Hematopoietic multipotent progenitor cell treated with erythropoietin and hydrocortisone succinate and interleukin-3 and kit ligand, for 4 days (in vitro differentiated cells): ENCODE results near the gene BZW1.

Source experiments
- DNase-seq: peaks from one replicate; pipeline ENCODE4 v3.0.0-alpha.2; 2015

The BZW1 gene

GRCh38 chr2:200843993-200844948 lies 32.6 kb downstream of the BZW1 start:
- no peak for DNase-seq

- no peak for DNase-seq
Observed at GRCh38 chr2:200845194-200845593, 33.5 kb downstream of the BZW1 start.

- peak; percentile 38 for DNase-seq
Observed at GRCh38 chr2:200845669-200846325, 34.1 kb downstream of the BZW1 start.

- DNase-seq: no peak
Observed at GRCh38 chr2:200847269-200847668, 35.6 kb downstream of the BZW1 start.

GRCh38 chr2:200847939-200848338 lies 36.2 kb downstream of the BZW1 start:
- no peak for DNase-seq

GRCh38 chr2:200850512-200851256 lies 39.0 kb downstream of the BZW1 start:
- DNase-seq: no peak

GRCh38 chr2:200851398-200852248 lies 39.9 kb downstream of the BZW1 start:
- no peak for DNase-seq

GRCh38 chr2:200852605-200853004 lies 40.9 kb downstream of the BZW1 start:
- no peak for DNase-seq

GRCh38 chr2:200856806-200857205 lies 45.1 kb downstream of the BZW1 start:
- DNase-seq: no peak

- no peak for DNase-seq
Observed at GRCh38 chr2:200860092-200860795, 48.5 kb downstream of the BZW1 start.

- no peak for DNase-seq
Observed at GRCh38 chr2:200861617-200862155, 50.0 kb downstream of the BZW1 start.

GRCh38 chr2:200862532-200863000 lies 50.9 kb downstream of the BZW1 start:
- peak; percentile 75 for DNase-seq

GRCh38 chr2:200863782-200864175 lies 52.1 kb downstream of the BZW1 start:
- no peak for DNase-seq

GRCh38 chr2:200864176-200865034 lies 52.7 kb downstream of the BZW1 start, which contains the start of gene CLK1:
Gene CLK1, minus strand, starts transcription at chr2:200864658. Its CDS starts 2,796 bp downstream, at chr2:200861862.
- peak; percentile 97 for DNase-seq

GRCh38 chr2:200869014-200869413 lies 57.3 kb downstream of the BZW1 start:
- peak; percentile 54 for DNase-seq

- peak; percentile 44 for DNase-seq
Observed at GRCh38 chr2:200871151-200871550, 59.4 kb downstream of the BZW1 start.

GRCh38 chr2:200873560-200873959 lies 61.9 kb downstream of the BZW1 start:
- DNase-seq: no peak
